HEK293 (cell line): ENCODE results near the gene HOXA11.

Experiments
- BCL6B ChIP-seq: fragments of 450-650 bp; formaldehyde crosslinking; IDR thresholded peaks from 2 replicates; pipeline ENCODE4 v1.5.1; 2017; ENCODE audit warnings: missing biosample characterization, missing genetic modification characterization
- FEZF1 ChIP-seq: fragments of 450-650 bp; formaldehyde crosslinking; IDR thresholded peaks from 2 replicates; pipeline ENCODE4 v1.5.1; 2016; ENCODE audit warnings: missing biosample characterization, missing genetic modification characterization
- IKZF3 ChIP-seq: fragments of 450-650 bp; IDR thresholded peaks from 2 replicates; pipeline ENCODE4 v1.5.0; 2018; ENCODE audit warnings: missing biosample characterization, mild to moderate bottlenecking, missing genetic modification characterization, moderate library complexity
- INSM2 ChIP-seq: fragments of 450-650 bp; formaldehyde crosslinking; IDR thresholded peaks from 2 replicates; pipeline ENCODE4 v1.5.1; 2016; ENCODE audit warnings: missing biosample characterization, missing genetic modification characterization
- PRDM6 ChIP-seq: fragments of 450-650 bp; formaldehyde crosslinking; IDR thresholded peaks from 2 replicates; pipeline ENCODE4 v1.5.1; 2017; ENCODE audit warnings: missing biosample characterization, missing genetic modification characterization
- REPIN1 ChIP-seq: fragments of 450-650 bp; formaldehyde crosslinking; IDR thresholded peaks from 2 replicates; pipeline ENCODE4 v1.5.1; 2017; ENCODE audit warnings: missing biosample characterization, missing genetic modification characterization, low read depth
- SP2 ChIP-seq: fragments of 450-650 bp; formaldehyde crosslinking; IDR thresholded peaks from 2 replicates; pipeline ENCODE4 v1.5.1; 2016; ENCODE audit warnings: missing biosample characterization, missing genetic modification characterization
- SP3 ChIP-seq: fragments of 450-650 bp; formaldehyde crosslinking; IDR thresholded peaks from 2 replicates; pipeline ENCODE4 v1.5.1; 2016; ENCODE audit warnings: missing biosample characterization, missing genetic modification characterization
- ZBTB8A ChIP-seq: fragments of 450-650 bp; formaldehyde crosslinking; IDR thresholded peaks from 2 replicates; pipeline ENCODE4 v1.5.1; 2016; ENCODE audit warnings: missing biosample characterization, missing genetic modification characterization
- ZFP3 ChIP-seq: fragments of 450-650 bp; formaldehyde crosslinking; IDR thresholded peaks from 2 replicates; pipeline ENCODE4 v1.5.1; 2016; ENCODE audit warnings: low read depth, missing biosample characterization, missing genetic modification characterization
- ZNF274 ChIP-seq, 2 experiments: fragments of 200-500 bp in 1 of 2; fragments of 450-650 bp in 1 of 2; sonication (Bioruptor generic) in 1 of 2; formaldehyde crosslinking in 1 of 2; IDR thresholded peaks; 2 replicates each; pipeline versions ENCODE4 v1.5.1 to v1.6.1; 2014 to 2016; ENCODE audit warnings: borderline replicate concordance in 1 of 2, inconsistent platforms in 1 of 2, low read length in 1 of 2, missing biosample characterization in 1 of 2, missing genetic modification characterization in 1 of 2
- ZNF530 ChIP-seq: fragments of 450-650 bp; formaldehyde crosslinking; IDR thresholded peaks from 2 replicates; pipeline ENCODE4 v1.5.1; 2016; ENCODE audit warnings: low read depth, missing biosample characterization, missing genetic modification characterization
- ZNF629 ChIP-seq: fragments of 450-650 bp; formaldehyde crosslinking; IDR thresholded peaks from 2 replicates; pipeline ENCODE4 v1.5.1; 2017; ENCODE audit warnings: missing biosample characterization, missing genetic modification characterization
- ZNF660 ChIP-seq: fragments of 450-650 bp; IDR thresholded peaks from 2 replicates; pipeline ENCODE4 v1.5.1; 2018; ENCODE audit warnings: missing biosample characterization, mild to moderate bottlenecking, missing genetic modification characterization
- ZNF792 ChIP-seq: fragments of 450-650 bp; formaldehyde crosslinking; IDR thresholded peaks from 2 replicates; pipeline ENCODE4 v1.5.1; 2016; ENCODE audit warnings: missing biosample characterization, missing genetic modification characterization
- ZNF837 ChIP-seq: fragments of 450-650 bp; formaldehyde crosslinking; IDR thresholded peaks from 2 replicates; pipeline ENCODE4 v1.5.1; 2016; ENCODE audit warnings: missing biosample characterization, missing genetic modification characterization
- TF ChIP-seq, protein P1 (sequence below): fragments of 450-650 bp; formaldehyde crosslinking; IDR thresholded peaks from 2 replicates; pipeline ENCODE4 v1.5.1; 2016; ENCODE audit warnings: missing biosample characterization, missing genetic modification characterization
- TF ChIP-seq, protein P2 (sequence below): fragments of 450-650 bp; formaldehyde crosslinking; IDR thresholded peaks from 2 replicates; pipeline ENCODE4 v1.5.1; 2017; ENCODE audit warnings: missing biosample characterization, missing genetic modification characterization

HOXA11 gene

DNA sequence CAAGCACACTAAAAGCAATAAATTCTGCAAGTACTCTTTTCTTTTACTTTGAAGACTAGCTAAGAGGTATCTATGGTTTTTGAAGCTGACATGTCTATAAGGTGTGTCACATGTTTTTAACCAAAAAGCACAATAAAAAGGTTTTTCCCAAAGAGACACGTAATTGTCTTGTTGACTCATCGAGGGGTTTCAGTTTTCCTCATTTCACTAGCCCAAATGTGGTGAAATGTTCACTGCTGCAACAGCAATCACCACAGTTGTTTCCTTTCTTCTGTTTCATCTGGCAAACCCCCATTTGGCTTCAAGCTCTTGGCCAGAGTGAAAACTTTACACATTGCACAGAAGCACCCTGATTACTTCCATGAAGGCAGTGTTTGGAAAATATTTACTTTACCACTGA is 50.6 kb downstream of the HOXA11 start (continued):
- TF ChIP-seq REPIN1 (tag by site-specific recombination) = no peak
- TF ChIP-seq ZNF530 (tag by site-specific recombination) = no peak
- peak; percentile 74 for TF ChIP-seq IKZF3
- peak; percentile 99 for TF ChIP-seq PRDM6 (tag by site-specific recombination)
- peak; percentile 92 for TF ChIP-seq FEZF1 (tag by site-specific recombination)
- TF ChIP-seq ZNF792 (tag by site-specific recombination) = no peak
- TF ChIP-seq ZFP3 (tag by site-specific recombination) = no peak
- TF ChIP-seq, protein P1, sequence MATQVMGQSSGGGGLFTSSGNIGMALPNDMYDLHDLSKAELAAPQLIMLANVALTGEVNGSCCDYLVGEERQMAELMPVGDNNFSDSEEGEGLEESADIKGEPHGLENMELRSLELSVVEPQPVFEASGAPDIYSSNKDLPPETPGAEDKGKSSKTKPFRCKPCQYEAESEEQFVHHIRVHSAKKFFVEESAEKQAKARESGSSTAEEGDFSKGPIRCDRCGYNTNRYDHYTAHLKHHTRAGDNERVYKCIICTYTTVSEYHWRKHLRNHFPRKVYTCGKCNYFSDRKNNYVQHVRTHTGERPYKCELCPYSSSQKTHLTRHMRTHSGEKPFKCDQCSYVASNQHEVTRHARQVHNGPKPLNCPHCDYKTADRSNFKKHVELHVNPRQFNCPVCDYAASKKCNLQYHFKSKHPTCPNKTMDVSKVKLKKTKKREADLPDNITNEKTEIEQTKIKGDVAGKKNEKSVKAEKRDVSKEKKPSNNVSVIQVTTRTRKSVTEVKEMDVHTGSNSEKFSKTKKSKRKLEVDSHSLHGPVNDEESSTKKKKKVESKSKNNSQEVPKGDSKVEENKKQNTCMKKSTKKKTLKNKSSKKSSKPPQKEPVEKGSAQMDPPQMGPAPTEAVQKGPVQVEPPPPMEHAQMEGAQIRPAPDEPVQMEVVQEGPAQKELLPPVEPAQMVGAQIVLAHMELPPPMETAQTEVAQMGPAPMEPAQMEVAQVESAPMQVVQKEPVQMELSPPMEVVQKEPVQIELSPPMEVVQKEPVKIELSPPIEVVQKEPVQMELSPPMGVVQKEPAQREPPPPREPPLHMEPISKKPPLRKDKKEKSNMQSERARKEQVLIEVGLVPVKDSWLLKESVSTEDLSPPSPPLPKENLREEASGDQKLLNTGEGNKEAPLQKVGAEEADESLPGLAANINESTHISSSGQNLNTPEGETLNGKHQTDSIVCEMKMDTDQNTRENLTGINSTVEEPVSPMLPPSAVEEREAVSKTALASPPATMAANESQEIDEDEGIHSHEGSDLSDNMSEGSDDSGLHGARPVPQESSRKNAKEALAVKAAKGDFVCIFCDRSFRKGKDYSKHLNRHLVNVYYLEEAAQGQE (tag by site-specific recombination) = no peak
- no peak for TF ChIP-seq SP3
- TF ChIP-seq BCL6B = no peak
- TF ChIP-seq ZNF629 (tag by site-specific recombination) = peak; percentile 71
- TF ChIP-seq INSM2 (tag by site-specific recombination) = peak; percentile 76; the same call in 1 of the 2 replicates
- TF ChIP-seq ZNF660 = peak; percentile 67; the same call in 1 of the 2 replicates
- no peak for TF ChIP-seq ZNF274 (IDR thresholded peaks at IDR 0.05; ENCODE audit: low read length)
- TF ChIP-seq ZNF274 (tag by site-specific recombination; IDR thresholded peaks at IDR 0.05; ENCODE audit: borderline replicate concordance) = no peak
- TF ChIP-seq ZBTB8A = no peak
- TF ChIP-seq, protein P2, sequence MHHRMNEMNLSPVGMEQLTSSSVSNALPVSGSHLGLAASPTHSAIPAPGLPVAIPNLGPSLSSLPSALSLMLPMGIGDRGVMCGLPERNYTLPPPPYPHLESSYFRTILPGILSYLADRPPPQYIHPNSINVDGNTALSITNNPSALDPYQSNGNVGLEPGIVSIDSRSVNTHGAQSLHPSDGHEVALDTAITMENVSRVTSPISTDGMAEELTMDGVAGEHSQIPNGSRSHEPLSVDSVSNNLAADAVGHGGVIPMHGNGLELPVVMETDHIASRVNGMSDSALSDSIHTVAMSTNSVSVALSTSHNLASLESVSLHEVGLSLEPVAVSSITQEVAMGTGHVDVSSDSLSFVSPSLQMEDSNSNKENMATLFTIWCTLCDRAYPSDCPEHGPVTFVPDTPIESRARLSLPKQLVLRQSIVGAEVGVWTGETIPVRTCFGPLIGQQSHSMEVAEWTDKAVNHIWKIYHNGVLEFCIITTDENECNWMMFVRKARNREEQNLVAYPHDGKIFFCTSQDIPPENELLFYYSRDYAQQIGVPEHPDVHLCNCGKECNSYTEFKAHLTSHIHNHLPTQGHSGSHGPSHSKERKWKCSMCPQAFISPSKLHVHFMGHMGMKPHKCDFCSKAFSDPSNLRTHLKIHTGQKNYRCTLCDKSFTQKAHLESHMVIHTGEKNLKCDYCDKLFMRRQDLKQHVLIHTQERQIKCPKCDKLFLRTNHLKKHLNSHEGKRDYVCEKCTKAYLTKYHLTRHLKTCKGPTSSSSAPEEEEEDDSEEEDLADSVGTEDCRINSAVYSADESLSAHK (tag by site-specific recombination) = peak; percentile 60
- no peak for TF ChIP-seq ZNF837 (tag by site-specific recombination)
- TF ChIP-seq SP2 (tag by site-specific recombination) = no peak
